ENCODE measurements around the gene MED15.

The MED15 gene

DNA sequence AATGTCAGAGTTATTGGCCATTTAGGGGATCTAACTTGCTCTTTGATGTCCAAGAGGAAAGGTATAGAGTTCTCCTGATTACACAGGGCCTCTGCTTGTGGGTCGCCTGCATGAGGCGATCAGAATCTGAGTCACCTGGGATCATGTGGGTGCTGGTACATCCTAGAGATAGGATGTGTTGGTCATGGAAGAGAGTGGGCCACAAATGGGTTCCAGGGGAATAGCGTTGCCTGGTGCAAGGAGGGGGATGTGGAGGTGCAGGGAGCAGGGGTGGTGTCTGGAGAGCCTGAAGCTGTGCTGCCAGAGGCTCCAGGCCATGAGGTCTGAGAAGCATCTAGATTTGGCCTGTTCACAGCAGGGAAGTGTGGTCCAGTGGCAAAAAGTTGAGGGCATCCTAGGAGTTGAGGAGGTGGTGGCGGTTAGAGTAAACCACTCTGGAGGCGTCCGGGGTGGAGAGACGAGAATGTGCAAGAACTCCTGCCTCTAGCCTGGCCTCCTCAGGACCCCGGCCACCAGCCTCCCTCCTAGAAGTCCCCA, 92.8 kb downstream of the MED15 start:
- Histone ChIP-seq H3K27ac (ENCODE audit: low read depth, low read length) (no peak overlapping the region), H4K12ac (ENCODE audit: low read depth, low read length) (no peak overlapping the region), H3K36me3 (ENCODE audit: control insufficient read depth in 1 of 2, insufficient read depth in 2 of 2, low read length in 2 of 2) (no peaks in the 10 kb centered on the region), H2BK5ac (ENCODE audit: low read depth, low read length, poor library complexity) (no peak overlapping the region), H3K14ac (ENCODE audit: low read length) (no peak overlapping the region), H4K91ac (ENCODE audit: low read depth, low read length) (no peak overlapping the region), H3K79me1 (ENCODE audit: low read length) (no peaks in the 10 kb centered on the region), H3K9me3 (ENCODE audit: insufficient read depth, low read depth, low read length) (no peaks in the 10 kb centered on the region), H2BK12ac (ENCODE audit: low read length) (no peak overlapping the region), H3K79me2 (ENCODE audit: control insufficient read depth, insufficient read depth, low read length, poor library complexity) (no peaks in the 10 kb centered on the region), H2BK120ac (ENCODE audit: insufficient read depth, low read length, poor library complexity) (no peak overlapping the region), H2AK5ac (ENCODE audit: low read length) (no peak overlapping the region), H2AFZ (ENCODE audit: insufficient read depth, low read length, poor library complexity) (no peak overlapping the region), H3K18ac (ENCODE audit: low read length) (no peak overlapping the region), H3K9ac (ENCODE audit: low read length) (no peak overlapping the region), H3K4me2 (ENCODE audit: low read length) (no peak overlapping the region), H4K8ac (ENCODE audit: low read depth, low read length) (no peak overlapping the region), H3K4me1 (ENCODE audit: control insufficient read depth in 1 of 2, insufficient read depth in 2 of 2, low read length in 2 of 2) (no peaks in the 10 kb centered on the region), H3K23ac (ENCODE audit: low read length) (no peak overlapping the region), H3K4ac (ENCODE audit: low read depth, low read length) (no peak overlapping the region), H3K4me3 (ENCODE audit: low read depth, low read length) (no peak overlapping the region), H3K27me3 (ENCODE audit: insufficient read depth, low read length) (no peaks in the 10 kb centered on the region)
- WGBS (ENCODE audit: extremely low coverage, insufficient coverage, insufficient read length), result no CpG with 5 or more reads among the region's 8 CpGs
- DNase-seq, result no peak

DNA sequence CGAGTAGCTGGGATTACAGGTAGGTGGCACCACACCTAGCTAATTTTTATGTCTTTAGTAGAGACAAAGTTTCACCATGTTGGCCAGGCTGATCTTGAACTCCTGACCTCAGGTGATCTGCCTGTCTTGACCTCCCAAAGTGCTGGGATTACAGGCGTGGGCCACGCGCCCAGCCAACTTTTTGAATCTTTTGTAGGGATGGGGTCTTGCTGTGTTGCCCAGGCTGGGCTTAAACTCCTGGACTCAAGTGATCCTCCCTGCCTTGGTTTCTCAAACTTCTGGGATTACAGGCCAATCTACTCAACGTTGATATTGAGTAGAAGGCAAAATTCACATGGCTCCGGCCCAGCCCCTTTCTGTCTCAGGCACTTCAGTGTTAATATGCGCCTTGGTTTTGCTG, 93.9 kb downstream of the MED15 start:
- H2BK12ac ChIP-seq (ENCODE audit: low read length), result no peak overlapping the region
- peaks cover under 1 to 3% of the 10 kb centered on the region in 2 experiments for H3K4me1 ChIP-seq (ENCODE audit: control insufficient read depth in 1 of 2, insufficient read depth in 2 of 2, low read length in 2 of 2)
- no peak overlapping the region for H2BK120ac ChIP-seq (ENCODE audit: insufficient read depth, low read length, poor library complexity)
- H2AFZ ChIP-seq (ENCODE audit: insufficient read depth, low read length, poor library complexity), result no peak overlapping the region
- no peak overlapping the region for H3K4ac ChIP-seq (ENCODE audit: low read depth, low read length)
- no peak overlapping the region for H4K8ac ChIP-seq (ENCODE audit: low read depth, low read length)
- no peak overlapping the region for H3K14ac ChIP-seq (ENCODE audit: low read length)
- H3K79me2 ChIP-seq (ENCODE audit: control insufficient read depth, insufficient read depth, low read length, poor library complexity), result no peaks in the 10 kb centered on the region
- H3K23ac ChIP-seq (ENCODE audit: low read length), result no peak overlapping the region
- no peak overlapping the region for H3K4me2 ChIP-seq (ENCODE audit: low read length)
- no peak overlapping the region for H2BK5ac ChIP-seq (ENCODE audit: low read depth, low read length, poor library complexity)
- no CpG with 5 or more reads among the region's 7 CpGs for WGBS (ENCODE audit: extremely low coverage, insufficient coverage, insufficient read length)
- H3K9ac ChIP-seq (ENCODE audit: low read length), result no peak overlapping the region
- H4K12ac ChIP-seq (ENCODE audit: low read depth, low read length), result no peak overlapping the region
- H3K18ac ChIP-seq (ENCODE audit: low read length), result no peak overlapping the region
- no peaks in the 10 kb centered on the region for H3K9me3 ChIP-seq (ENCODE audit: insufficient read depth, low read depth, low read length)
- H3K79me1 ChIP-seq (ENCODE audit: low read length), result no peaks in the 10 kb centered on the region
- H3K36me3 ChIP-seq (ENCODE audit: control insufficient read depth in 1 of 2, insufficient read depth in 2 of 2, low read length in 2 of 2), result no peaks in the 10 kb centered on the region
- no peak overlapping the region for H3K4me3 ChIP-seq (ENCODE audit: low read depth, low read length)
- H3K27ac ChIP-seq (ENCODE audit: low read depth, low read length), result no peak overlapping the region
- DNase-seq, result no peak
- no peak overlapping the region for H4K91ac ChIP-seq (ENCODE audit: low read depth, low read length)
- H2AK5ac ChIP-seq (ENCODE audit: low read length), result no peak overlapping the region
- no peaks in the 10 kb centered on the region for H3K27me3 ChIP-seq (ENCODE audit: insufficient read depth, low read length)

DNA sequence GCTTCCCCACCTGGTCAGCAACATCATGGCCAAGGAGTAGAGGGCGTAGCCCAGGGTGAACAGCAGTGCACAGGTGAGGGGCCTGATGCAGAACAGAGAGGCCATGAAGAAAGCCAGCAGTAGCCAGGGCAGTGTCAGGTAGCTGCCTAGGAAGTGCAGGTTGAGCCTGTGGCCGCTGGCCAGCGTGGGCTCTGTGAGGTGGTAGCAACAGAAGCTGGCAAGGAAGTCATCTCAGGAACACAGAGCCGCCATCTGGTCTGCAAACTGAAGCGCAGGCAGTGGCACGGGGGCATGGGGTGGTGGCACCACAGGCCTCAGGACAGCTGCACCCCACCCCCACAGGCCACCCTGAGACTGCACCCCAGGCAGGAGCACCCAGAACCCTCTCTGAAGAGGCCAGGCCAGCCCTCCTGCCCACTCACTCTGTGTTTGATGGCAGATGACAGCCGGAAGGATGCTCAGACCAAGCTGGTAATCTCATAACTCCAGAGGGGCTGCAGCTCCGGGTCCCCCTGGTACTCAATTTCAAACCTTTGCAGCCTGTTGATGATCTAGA, 95.3 kb downstream of the MED15 start:
- Histone ChIP-seq H4K91ac (ENCODE audit: low read depth, low read length) (no peak overlapping the region), H3K79me2 (ENCODE audit: control insufficient read depth, insufficient read depth, low read length, poor library complexity) (no peaks in the 10 kb centered on the region), H3K9me3 (ENCODE audit: insufficient read depth, low read depth, low read length) (no peaks in the 10 kb centered on the region), H3K4me2 (ENCODE audit: low read length) (no peak overlapping the region), H2AFZ (ENCODE audit: insufficient read depth, low read length, poor library complexity) (no peak overlapping the region), H3K23ac (ENCODE audit: low read length) (no peak overlapping the region), H2AK5ac (ENCODE audit: low read length) (no peak overlapping the region), H3K27me3 (ENCODE audit: insufficient read depth, low read length) (no peaks in the 10 kb centered on the region), H3K14ac (ENCODE audit: low read length) (no peak overlapping the region), H3K27ac (ENCODE audit: low read depth, low read length) (no peak overlapping the region), H3K18ac (ENCODE audit: low read length) (no peak overlapping the region), H3K4me3 (ENCODE audit: low read depth, low read length) (no peak overlapping the region), H3K79me1 (ENCODE audit: low read length) (no peaks in the 10 kb centered on the region), H2BK12ac (ENCODE audit: low read length) (no peak overlapping the region), H4K8ac (ENCODE audit: low read depth, low read length) (no peak overlapping the region), H3K4ac (ENCODE audit: low read depth, low read length) (no peak overlapping the region), H2BK120ac (ENCODE audit: insufficient read depth, low read length, poor library complexity) (no peak overlapping the region), H3K4me1 (ENCODE audit: control insufficient read depth in 1 of 2, insufficient read depth in 2 of 2, low read length in 2 of 2) (peaks cover 13 to 14% of the 10 kb centered on the region in 2 experiments), H3K36me3 (ENCODE audit: control insufficient read depth in 1 of 2, insufficient read depth in 2 of 2, low read length in 2 of 2) (no peaks in the 10 kb centered on the region), H3K9ac (ENCODE audit: low read length) (no peak overlapping the region), H2BK5ac (ENCODE audit: low read depth, low read length, poor library complexity) (no peak overlapping the region), H4K12ac (ENCODE audit: low read depth, low read length) (no peak overlapping the region)
- no peak for DNase-seq
- WGBS (ENCODE audit: extremely low coverage, insufficient coverage, insufficient read length), result no CpG with 5 or more reads among the region's 8 CpGs

DNA sequence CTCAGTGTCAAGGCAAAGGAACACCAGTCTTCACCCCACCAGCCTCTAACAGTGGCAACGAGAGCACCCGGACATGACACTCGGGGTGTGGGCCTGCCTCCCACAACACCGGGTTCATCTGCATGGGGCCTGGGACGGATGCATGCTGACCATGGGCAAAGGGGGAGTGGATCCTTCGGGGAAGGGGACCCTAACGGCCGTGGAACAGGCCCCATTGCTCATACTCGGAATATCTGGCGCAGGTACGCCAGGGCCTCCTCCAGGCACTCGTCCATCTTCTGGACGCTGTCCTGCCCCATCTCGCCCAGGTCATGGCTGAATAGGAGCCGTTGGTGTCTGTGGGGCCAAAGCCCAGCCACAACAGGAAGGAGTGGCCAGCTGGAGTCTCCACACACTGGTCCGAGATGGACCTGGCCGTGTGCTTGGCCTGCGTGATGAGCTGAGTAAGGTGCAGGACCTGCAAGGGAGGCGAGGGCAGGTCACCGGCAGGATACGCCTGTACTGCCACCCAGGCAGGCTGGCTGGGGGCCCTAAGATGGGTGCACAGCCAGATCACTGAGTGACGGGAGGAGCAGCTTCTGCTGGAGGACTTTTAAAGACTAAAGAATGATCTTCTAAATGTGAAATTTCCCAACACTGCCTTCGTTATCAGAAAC, 96.8 kb downstream of the MED15 start:
- H3K79me2 ChIP-seq (ENCODE audit: control insufficient read depth, insufficient read depth, low read length, poor library complexity), result no peaks in the 10 kb centered on the region
- no peaks in the 10 kb centered on the region for H3K79me1 ChIP-seq (ENCODE audit: low read length)
- no peak overlapping the region for H3K27ac ChIP-seq (ENCODE audit: low read depth, low read length)
- H4K12ac ChIP-seq (ENCODE audit: low read depth, low read length), result no peak overlapping the region
- H2BK12ac ChIP-seq (ENCODE audit: low read length), result no peak overlapping the region
- H3K4me1 ChIP-seq (ENCODE audit: control insufficient read depth in 1 of 2, insufficient read depth in 2 of 2, low read length in 2 of 2), result peaks cover 13 to 14% of the 10 kb centered on the region in 2 experiments
- H4K91ac ChIP-seq (ENCODE audit: low read depth, low read length), result no peak overlapping the region
- H2AFZ ChIP-seq (ENCODE audit: insufficient read depth, low read length, poor library complexity), result no peak overlapping the region
- H2AK5ac ChIP-seq (ENCODE audit: low read length), result no peak overlapping the region
- H2BK5ac ChIP-seq (ENCODE audit: low read depth, low read length, poor library complexity), result no peak overlapping the region
- H3K18ac ChIP-seq (ENCODE audit: low read length), result no peak overlapping the region
- no peak overlapping the region for H3K4me2 ChIP-seq (ENCODE audit: low read length)
- DNase-seq, result no peak
- no peak overlapping the region for H2BK120ac ChIP-seq (ENCODE audit: insufficient read depth, low read length, poor library complexity)
- H3K9ac ChIP-seq (ENCODE audit: low read length), result no peak overlapping the region
- no peak overlapping the region for H3K23ac ChIP-seq (ENCODE audit: low read length)
- no peak overlapping the region for H3K14ac ChIP-seq (ENCODE audit: low read length)
- WGBS (ENCODE audit: extremely low coverage, insufficient coverage, insufficient read length), result no CpG with 5 or more reads among the region's 23 CpGs
- no peaks in the 10 kb centered on the region for H3K9me3 ChIP-seq (ENCODE audit: insufficient read depth, low read depth, low read length)
- H3K4me3 ChIP-seq (ENCODE audit: low read depth, low read length), result no peak overlapping the region
- H3K36me3 ChIP-seq (ENCODE audit: control insufficient read depth in 1 of 2, insufficient read depth in 2 of 2, low read length in 2 of 2), result no peaks in the 10 kb centered on the region
- H3K27me3 ChIP-seq (ENCODE audit: insufficient read depth, low read length), result no peaks in the 10 kb centered on the region
- H4K8ac ChIP-seq (ENCODE audit: low read depth, low read length), result no peak overlapping the region
- H3K4ac ChIP-seq (ENCODE audit: low read depth, low read length), result no peak overlapping the region
